Measurements from ENCODE around the gene HSPA4. TPM values are rescaled to one million over a fixed set of nuclear protein-coding genes. Genes with fewer than 3 reads are reported as not detected.

The HSPA4 gene
- total and polyA plus RNA-seq, 2 donors (not counting 3 experiments of a cell fraction or from before 2014, with no cell fraction given) = 11.2 to 161 TPM

- ChIA-PET CTCF (no interaction called here), POLR2A (no interaction called here)
- FAIRE-seq = no peak
Measured at GRCh38 chr5:133144245-133144981, 92.6 kb downstream of the HSPA4 start.

More at GRCh38 chr5:133144245-133144981, 92.6 kb downstream of the HSPA4 start:
- BruUV-seq (replicated peaks) = no TSS peak
- Histone ChIP-seq H3K36me3 (ENCODE audit: control insufficient read depth in 2 of 2, extremely low read depth in 1 of 2, insufficient read depth in 2 of 2, low read length in 2 of 2) (no peaks in the 10 kb centered on the region), H3K79me2 (ENCODE audit: control insufficient read depth, insufficient read depth, low read length) (no peaks in the 10 kb centered on the region), H3K9me1 (replicated peaks; ENCODE audit: control insufficient read depth, extremely low read depth, insufficient read depth, low read length) (no peaks in the 10 kb centered on the region), H3K4me2 (ENCODE audit: insufficient read depth, low read length) (no peak overlapping the region), H3K4me1 (ENCODE audit: control insufficient read depth, extremely low read depth, insufficient read depth, low read length) (no peaks in the 10 kb centered on the region), H3K9me3 (replicated peaks; ENCODE audit: control insufficient read depth, insufficient read depth, low read length) (no peaks in the 10 kb centered on the region), H3K4me3 (replicated peaks in 1 of 3; ENCODE audit: insufficient read depth in 1 of 3, low read depth in 1 of 3, low read length in 3 of 3) (no peak overlapping the region), H3K9ac (replicated peaks; ENCODE audit: extremely low read depth, insufficient read depth, low read length) (no peak overlapping the region), H3K27ac (ENCODE audit: insufficient read depth, low read depth, low read length) (no peak overlapping the region), H3K27me3 (ENCODE audit: control insufficient read depth in 2 of 2, insufficient read depth in 2 of 2, low read length in 2 of 2) (peaks cover 0 to 2% of the 10 kb centered on the region in 2 experiments), H2AFZ (ENCODE audit: low read depth, low read length) (no peak overlapping the region), H4K20me1 (replicated peaks; ENCODE audit: control insufficient read depth, extremely low read depth, insufficient read depth, low read length) (no peaks in the 10 kb centered on the region)
- dilution Hi-C loops (cut with MboI; ENCODE audit: extremely low pct_ligation_motif_present, low sequenced_read_pairs) = no loop called here
- TF ChIP-seq EZH2 (IDR thresholded peaks at IDR 0.05; ENCODE audit: borderline replicate concordance, low read depth, low read length, severe bottlenecking) (no peak), MAX (IDR thresholded peaks at IDR 0.05; ENCODE audit: insufficient read depth, insufficient read length) (no peak), POLR2AphosphoS5 (IDR thresholded peaks at IDR 0.05; ENCODE audit: insufficient read depth, low read depth, low read length) (no peak), JUN (IDR thresholded peaks at IDR 0.05; ENCODE audit: borderline replicate concordance, insufficient read depth, insufficient read length, low read depth) (no peak), CTCF (IDR thresholded peaks at IDR 0.05; ENCODE audit: extremely low read depth in 1 of 2, insufficient read depth in 1 of 2, low read depth in 1 of 2, low read length in 2 of 2) (no peak), POLR2A (IDR thresholded peaks at IDR 0.05; ENCODE audit: low read depth, low read length) (no peak)
- intact Hi-C loops (cut with micrococcal nuclease) = no loop called here
- DNase-seq (ENCODE audit: low read depth, low spot score) = no peak
